H9 (cell line): ENCODE measurements around the gene TBP. TPM values are rescaled to one million over a fixed set of nuclear protein-coding genes. Genes with fewer than 3 reads are reported as not detected.

Source experiments
- DNase-seq: peaks from one replicate; pipeline ENCODE4 v3.0.0-alpha.2; 2017
- H2AFZ ChIP-seq: one replicate; pipeline ENCODE4 v1.6.1; 2013; ENCODE audit warnings: mild to moderate bottlenecking, low read length, control low read depth, moderate library complexity
- H2AK5ac ChIP-seq: 2 replicates; pipeline ENCODE4 v1.6.1; 2013; ENCODE audit warnings: low read length, control low read depth, mixed read lengths; ENCODE audit not compliant: insufficient read length
- H2BK120ac ChIP-seq: one replicate; pipeline ENCODE4 v1.6.1; 2013; ENCODE audit warnings: low read depth, mild to moderate bottlenecking, low read length, control low read depth, inconsistent platforms; ENCODE audit not compliant: poor library complexity, severe bottlenecking
- H2BK12ac ChIP-seq: 2 replicates; pipeline ENCODE4 v1.6.1; 2013; ENCODE audit warnings: low read length, control low read depth, mixed read lengths, low read depth; ENCODE audit not compliant: insufficient read length
- H2BK15ac ChIP-seq: 2 replicates; pipeline ENCODE4 v1.6.1; 2013; ENCODE audit warnings: low read depth, low read length, control low read depth
- H2BK20ac ChIP-seq: one replicate; pipeline ENCODE4 v1.6.1; 2013; ENCODE audit warnings: low read depth, mild to moderate bottlenecking, low read length, control low read depth, inconsistent platforms; ENCODE audit not compliant: poor library complexity, severe bottlenecking
- H2BK5ac ChIP-seq: 2 replicates; pipeline ENCODE4 v1.6.1; 2013; ENCODE audit warnings: low read length, control low read depth, mixed read lengths; ENCODE audit not compliant: insufficient read length
- H3K14ac ChIP-seq: 2 replicates; pipeline ENCODE4 v1.6.1; 2013; ENCODE audit warnings: low read length, control low read depth; ENCODE audit not compliant: insufficient read depth
- H3K18ac ChIP-seq: 2 replicates; pipeline ENCODE4 v1.6.1; 2013; ENCODE audit warnings: low read depth, mild to moderate bottlenecking, mixed read lengths, low read length, control low read depth; ENCODE audit not compliant: insufficient read length
- H3K23ac ChIP-seq: 2 replicates; pipeline ENCODE4 v1.6.1; 2013; ENCODE audit warnings: low read length, control low read depth, mixed read lengths, low read depth; ENCODE audit not compliant: insufficient read length
- H3K23me2 ChIP-seq: 2 replicates; pipeline ENCODE4 v1.6.1; 2013; ENCODE audit warnings: low read depth, mild to moderate bottlenecking, mixed read lengths, low read length, control low read depth; ENCODE audit not compliant: insufficient read length, poor library complexity, severe bottlenecking
- H3K27ac ChIP-seq: 2 replicates; pipeline ENCODE4 v1.5.1; 2013; ENCODE audit warnings: low read length, control low read depth, mixed read lengths, low read depth; ENCODE audit not compliant: insufficient read length
- H3K27me3 ChIP-seq: 2 replicates; pipeline ENCODE4 v1.6.1; 2013; ENCODE audit warnings: low read length, control low read depth, inconsistent platforms; ENCODE audit not compliant: insufficient read depth
- H3K4ac ChIP-seq: 2 replicates; pipeline ENCODE4 v1.6.1; 2013; ENCODE audit warnings: low read depth, mild to moderate bottlenecking, control low read depth, inconsistent platforms, low read length, moderate library complexity
- H3K4me1 ChIP-seq: 2 replicates; pipeline ENCODE4 v1.6.1; 2013; ENCODE audit warnings: low read length, control low read depth, inconsistent platforms; ENCODE audit not compliant: insufficient read depth
- H3K4me2 ChIP-seq: 2 replicates; pipeline ENCODE4 v1.6.1; 2013; ENCODE audit warnings: low read length, control low read depth, mixed read lengths; ENCODE audit not compliant: insufficient read length, insufficient read depth
- H3K56ac ChIP-seq: 2 replicates; pipeline ENCODE4 v1.6.1; 2013; ENCODE audit warnings: low read depth, mild to moderate bottlenecking, mixed read lengths, low read length, control low read depth; ENCODE audit not compliant: insufficient read length
- H3K79me1 ChIP-seq: 2 replicates; pipeline ENCODE4 v1.6.1; 2013; ENCODE audit warnings: low read depth, mild to moderate bottlenecking, moderate library complexity, low read length, control low read depth, inconsistent platforms; ENCODE audit not compliant: insufficient read depth, poor library complexity, severe bottlenecking
- H3K79me2 ChIP-seq: 2 replicates; pipeline ENCODE4 v1.6.1; 2013; ENCODE audit warnings: low read length, control low read depth, inconsistent platforms; ENCODE audit not compliant: insufficient read depth
- H3K9ac ChIP-seq: 2 replicates; pipeline ENCODE4 v1.6.1; 2013; ENCODE audit warnings: low read length, control low read depth, mixed read lengths; ENCODE audit not compliant: insufficient read length; ENCODE audit errors: extremely low read depth
- H3K9me3 ChIP-seq: one replicate; pipeline ENCODE4 v1.6.1; 2013; ENCODE audit warnings: low read depth, low read length, inconsistent platforms; ENCODE audit not compliant: control insufficient read depth
- H3T11ph ChIP-seq: one replicate; pipeline ENCODE4 v1.6.1; 2013; ENCODE audit warnings: mild to moderate bottlenecking, low read length, control low read depth, inconsistent platforms
- H4K20me1 ChIP-seq: one replicate; pipeline ENCODE4 v1.6.1; 2013; ENCODE audit not compliant: control insufficient read depth, insufficient read length, insufficient read depth
- H4K5ac ChIP-seq: 2 replicates; pipeline ENCODE4 v1.6.1; 2013; ENCODE audit warnings: low read depth, mild to moderate bottlenecking, mixed read lengths, low read length, control low read depth; ENCODE audit not compliant: insufficient read length
- H4K8ac ChIP-seq: replicated peaks from 2 replicates; pipeline ENCODE4 v1.6.1; 2013; ENCODE audit warnings: low read length, control low read depth, mixed read lengths, low read depth; ENCODE audit not compliant: insufficient read length
- H4K91ac ChIP-seq: 2 replicates; pipeline ENCODE4 v1.6.1; 2013; ENCODE audit warnings: low read depth, mild to moderate bottlenecking, moderate library complexity, mixed read lengths, low read length, control low read depth; ENCODE audit not compliant: insufficient read length
- H3K27ac Mint-ChIP-seq, 3 experiments: 2 replicates in 2 of 3; 3 replicates in 1 of 3; pipeline ENCODE4 v1.8.0; 2020 to 2021; ENCODE audit warnings: mixed read lengths in 3 of 3, mild to moderate bottlenecking in 1 of 3, moderate library complexity in 1 of 3
- H3K27me3 Mint-ChIP-seq: 2 replicates; pipeline ENCODE4 v1.8.0; 2021; ENCODE audit warnings: low read depth, mild to moderate bottlenecking, moderate library complexity, mixed read lengths
- H3K36me3 Mint-ChIP-seq, 3 experiments: 2 replicates in 2 of 3; 3 replicates in 1 of 3; pipeline ENCODE4 v1.8.0; 2020 to 2021; ENCODE audit warnings: low read depth in 3 of 3, mixed read lengths in 3 of 3; ENCODE audit not compliant: insufficient read depth in 1 of 3
- H3K4me1 Mint-ChIP-seq, 2 experiments: 2 replicates each; pipeline ENCODE4 v1.8.0; 2020; ENCODE audit warnings: mixed read lengths in 2 of 2
- H3K4me3 Mint-ChIP-seq, 2 experiments: 2 replicates in 1 of 2; 3 replicates in 1 of 2; pipeline ENCODE4 v1.8.0; 2020 to 2021; ENCODE audit warnings: mild to moderate bottlenecking in 2 of 2, mixed read lengths in 2 of 2, moderate library complexity in 1 of 2
- H3K9me3 Mint-ChIP-seq, 2 experiments: 2 replicates in 1 of 2; 3 replicates in 1 of 2; pipeline ENCODE4 v1.8.0; 2020; ENCODE audit warnings: mild to moderate bottlenecking in 2 of 2, mixed read lengths in 2 of 2, moderate library complexity in 1 of 2
- CTCF ChIP-seq: fragments of 200-600 bp; sonication (generic); conservative IDR thresholded peaks from 3 replicates; pipeline ENCODE4 v1.8.0; 2021; ENCODE audit warnings: antibody characterized with exemption, mild to moderate bottlenecking
- WGBS: extraction: QIAGEN DNeasy Blood & Tissue Kit; methylation state at CpG from one replicate; pipeline ENCODE4 v1.1.7; 2013; ENCODE audit warnings: missing lambda C conversion rate, low lambda C conversion rate, mixed read lengths; ENCODE audit not compliant: insufficient read length; ENCODE audit errors: extremely low coverage; 5-methylcytosine and 5-hydroxymethylcytosine counted together
- total RNA-seq: library from RNA; stranded (reverse); gene quantifications from 2 replicates; pipeline ENCODE4 v1.2.1, GENCODE V29; 2021

Gene TBP
- total RNA-seq, 1 experiment from 2014 or later = 22.6 TPM

GRCh38 chr6:170533792-170534191 lies 20.4 kb upstream of the TBP start:
- Histone ChIP-seq H2BK20ac (no peak overlapping the region), H3K4me2 (no peak overlapping the region), H4K8ac (no peak overlapping the region), H3K79me2 (no peaks in the 10 kb centered on the region), H2AK5ac (no peak overlapping the region), H2BK15ac (no peak overlapping the region), H3K4me1 (no peaks in the 10 kb centered on the region), H3K14ac (no peak overlapping the region), H3K9me3 (no peaks in the 10 kb centered on the region), H3K23ac (no peak overlapping the region), H3K18ac (no peak overlapping the region), H4K5ac (no peak overlapping the region), H2BK5ac (no peak overlapping the region), H2AFZ (no peak overlapping the region), H3K27ac (no peak overlapping the region), H2BK12ac (no peak overlapping the region), H3K56ac (no peak overlapping the region), H3T11ph (no peak overlapping the region), H3K9ac (no peak overlapping the region), H4K20me1 (no peaks in the 10 kb centered on the region), H4K91ac (no peak overlapping the region), H2BK120ac (no peak overlapping the region), H3K23me2 (no peaks in the 10 kb centered on the region), H3K79me1 (peaks cover 4% of the 10 kb centered on the region), H3K4ac (no peak overlapping the region), H3K27me3 (no peaks in the 10 kb centered on the region)
- Mint-ChIP-seq H3K27ac (no peak overlapping the region; a peak in 1 of 7 replicates), H3K9me3 (no peaks in the 10 kb centered on the region), H3K4me3 (no peak overlapping the region), H3K4me1 (peaks cover 0 to 2% of the 10 kb centered on the region in 2 experiments; a peak in 1 of 4 replicates), H3K36me3 (peaks cover 25 to 49% (median 42%) of the 10 kb centered on the region in 3 experiments; a peak in 6 of 7 replicates), H3K27me3 (no peaks in the 10 kb centered on the region)
- no CpG with 5 or more reads among the region's 2 CpGs for WGBS
- no peak for DNase-seq
- TF ChIP-seq CTCF = no peak
